H1 (cell line): ENCODE results near the gene DPH5.

ENCODE experiments used
- BACH1 ChIP-seq: IDR thresholded peaks from 2 replicates; pipeline ENCODE4 v1.6.1; 2012; ENCODE audit warnings: low read length, improper control_type of control experiment
- CEBPB ChIP-seq: IDR thresholded peaks from 2 replicates; pipeline ENCODE4 v1.6.1; 2012; ENCODE audit warnings: low read depth, low read length
- CTCF ChIP-seq, 3 experiments: IDR thresholded peaks; 1 replicate in 2 of 3; 2 replicates in 1 of 3; pipeline versions ENCODE4 v1.5.1 to v1.6.1; 2011; ENCODE audit warnings: low read length in 3 of 3, mild to moderate bottlenecking in 3 of 3, inconsistent platforms in 2 of 3, low read depth in 1 of 3, moderate library complexity in 1 of 3; ENCODE audit not compliant: insufficient read depth in 1 of 3; ENCODE audit errors: control extremely low read depth in 1 of 3
- EP300 ChIP-seq, 2 experiments: IDR thresholded peaks; 1 replicate in 1 of 2; 2 replicates in 1 of 2; pipeline ENCODE4 v1.6.1; 2011 to 2012; ENCODE audit warnings: low read depth in 2 of 2, low read length in 2 of 2, mild to moderate bottlenecking in 2 of 2, borderline replicate concordance in 1 of 2, inconsistent platforms in 1 of 2, moderate library complexity in 1 of 2
- JUND ChIP-seq: IDR thresholded peaks from 2 replicates; pipeline ENCODE4 v1.6.1; 2011; ENCODE audit warnings: mild to moderate bottlenecking, improper control_type of control experiment, low read length
- KDM1A ChIP-seq: fragments of 200-600, 300-600 bp; sonication (generic); IDR thresholded peaks from 2 replicates; pipeline ENCODE4 v1.7.1; 2016; ENCODE audit warnings: mild to moderate bottlenecking, low read length, borderline replicate concordance
- POLR2A ChIP-seq, 2 experiments: IDR thresholded peaks; 1 replicate in 1 of 2; 2 replicates in 1 of 2; pipeline ENCODE4 v1.6.1; 2011; ENCODE audit warnings: low read depth in 2 of 2, low read length in 2 of 2, mild to moderate bottlenecking in 2 of 2; ENCODE audit errors: control extremely low read depth in 1 of 2
- RFX5 ChIP-seq: IDR thresholded peaks from 2 replicates; pipeline ENCODE4 v1.6.1; 2011; ENCODE audit warnings: low read depth, low read length, improper control_type of control experiment, borderline replicate concordance
- RXRA ChIP-seq: IDR thresholded peaks from 2 replicates; pipeline ENCODE4 v1.6.1; 2011; ENCODE audit warnings: low read depth, mild to moderate bottlenecking, low read length, moderate library complexity; ENCODE audit not compliant: insufficient read depth
- ZNF274 ChIP-seq: IDR thresholded peaks from 2 replicates; pipeline ENCODE4 v1.7.0; 2012; ENCODE audit warnings: low read length, borderline replicate concordance; ENCODE audit errors: extremely low read depth

GRCh38 chr1:101033017-101033416, 7.4 kb upstream of the DPH5 start:
- TF ChIP-seq POLR2A (IDR thresholded peaks at IDR 0.05; ENCODE audit: control extremely low read depth in 1 of 2, low read depth in 2 of 2, low read length in 2 of 2) (no peak), BACH1 (no peak), EP300 (IDR thresholded peaks at IDR 0.05; ENCODE audit: borderline replicate concordance in 1 of 2, low read depth in 2 of 2, low read length in 2 of 2) (no peak), CEBPB (no peak), RXRA (no peak), ZNF274 (no peak), KDM1A (no peak), JUND (no peak), RFX5 (no peak), CTCF (IDR thresholded peaks at IDR 0.05; ENCODE audit: control extremely low read depth in 1 of 3, insufficient read depth in 1 of 3, low read depth in 1 of 3, low read length in 3 of 3) (no peak)
